Spleen (tissue), 11 donors: Measurements from ENCODE around the gene GPATCH2L. TPM values are rescaled to one million over a fixed set of nuclear protein-coding genes. Genes with fewer than 3 reads are reported as not detected.

Source experiments
- DNase-seq: peaks from one replicate; pipeline ENCODE4 v3.0.0-alpha.2; 2020
- H3K27ac ChIP-seq, 8 donors: fragments of 200-600 bp; sonication (generic) in 7 of 8; 1 replicate in 4 of 8; 2 replicates in 4 of 8; pipeline versions ENCODE4 v1.5.0 to v1.8.0; 2016 to 2021; ENCODE audit warnings: inconsistent platforms in 4 of 8, mild to moderate bottlenecking in 4 of 8, moderate library complexity in 1 of 8
- H3K27me3 ChIP-seq, 7 donors: fragments of 200-600 bp; sonication (generic) in 6 of 7; replicated peaks in 1 of 7; 1 replicate in 4 of 7; 2 replicates in 3 of 7; pipeline versions ENCODE4 v1.5.0 to v1.8.0; 2016 to 2021; ENCODE audit warnings: inconsistent platforms in 3 of 7, mild to moderate bottlenecking in 1 of 7
- H3K36me3 ChIP-seq, 6 donors: fragments of 200-600 bp; sonication (generic) in 5 of 6; 1 replicate in 4 of 6; 2 replicates in 2 of 6; pipeline versions ENCODE4 v1.5.0 to v1.8.0; 2016 to 2021; ENCODE audit warnings: inconsistent platforms in 2 of 6
- H3K4me1 ChIP-seq, 6 donors: fragments of 200-600 bp; sonication (generic) in 5 of 6; 1 replicate in 3 of 6; 2 replicates in 3 of 6; pipeline versions ENCODE4 v1.5.0 to v1.8.0; 2016 to 2021; ENCODE audit warnings: inconsistent platforms in 3 of 6
- H3K4me3 ChIP-seq, 8 donors: fragments of 200-600 bp; sonication (generic) in 7 of 8; 1 replicate in 4 of 8; 2 replicates in 4 of 8; pipeline versions ENCODE4 v1.5.0 to v1.8.0; 2016 to 2021; ENCODE audit warnings: inconsistent platforms in 4 of 8, mild to moderate bottlenecking in 4 of 8, moderate library complexity in 2 of 8
- H3K9me3 ChIP-seq, 8 donors: fragments of 200-600 bp; sonication (generic) in 7 of 8; 1 replicate in 4 of 8; 2 replicates in 4 of 8; pipeline versions ENCODE4 v1.5.0 to v1.8.0; 2016 to 2021; ENCODE audit warnings: inconsistent platforms in 4 of 8
- CTCF ChIP-seq, 11 experiments: fragments of 200-600 bp in 7 of 11; fragments of 450-650 bp in 4 of 11; sonication (generic) in 4 of 11; IDR thresholded peaks in 8 of 11; conservative IDR thresholded peaks in 3 of 11; 1 replicate in 7 of 11; 2 replicates in 4 of 11; pipeline versions ENCODE4 v1.4.0 to v1.8.0; 2016 to 2021; ENCODE audit warnings: antibody characterized with exemption in 11 of 11, inconsistent platforms in 4 of 11, mild to moderate bottlenecking in 1 of 11
- POLR2A ChIP-seq, 3 donors: fragments of 450-650 bp; IDR thresholded peaks; one replicate each; pipeline ENCODE4 v1.5.1; 2017; ENCODE audit warnings: antibody characterized with exemption in 3 of 3, mild to moderate bottlenecking in 1 of 3
- POLR2AphosphoS5 ChIP-seq, 3 donors: sonication (generic); formaldehyde crosslinking; IDR thresholded peaks; one replicate each; pipeline ENCODE4 v1.5.1; 2017; ENCODE audit warnings: antibody characterized with exemption in 3 of 3
- WGBS, 5 donors: extraction: QIAGEN DNeasy Blood & Tissue Kit in 3 of 5; methylation state at CpG; one replicate each; pipeline versions ENCODE4 v1.1.5 to v1.1.7; 2013 to 2018; 5-methylcytosine and 5-hydroxymethylcytosine counted together
- intact Hi-C: fragments of 100-400 bp; cut with DNase I; formaldehyde crosslinking; loops from one replicate; pipeline ENCODE4 v1.15.0; 2023; ENCODE audit warnings: low total_unique reads
- polyA plus RNA-seq, 3 donors: library from polyadenylated mRNA; stranded (reverse); fragments of 200-250 nt; gene quantifications; one replicate each; pipeline ENCODE4 v1.2.1, GENCODE V29; 2013
- total RNA-seq, 7 donors: library from RNA; depleted of rRNA in 3 of 7; stranded (reverse); fragments of >200 nt in 3 of 7; fragmentation: NEBNext Ultra II Directional in 4 of 7; extraction: Animal tissue kit (Norgen Biotek cat#: 25700) in 4 of 7; gene quantifications; one replicate each; pipeline versions ENCODE4 v1.1.0 to v1.2.1, GENCODE V29; 2016 to 2021
- donor health status: healthy with polysubstance abuse.
- donor health status: DM: no; HTN: no; CAD: no; lungs with moderate emphysema.
- donor health status: DM: no; HTN: no; CAD: no.
- donor health status: Bipolar disorder and iron deficiency.
- donor health status: healthy.
- donor health status: DM: no; HTN: no; CAD: no.
- donor health status: DM: yes; HTN: yes; CAD: no.

GPATCH2L gene
- total and polyA plus RNA-seq, 10 donors = 3.5 to 96.5 (median 59.2) TPM

- H3K4me3 ChIP-seq = no peak overlapping the region
- DNase-seq = no peak
- peaks cover 0 to 27% (median 12%) of the 10 kb centered on the region in 8 donors for H3K9me3 ChIP-seq
- no peaks in the 10 kb centered on the region for H3K27me3 ChIP-seq
- H3K27ac ChIP-seq = no peak overlapping the region
- intact Hi-C loops = no loop called here
- TF ChIP-seq POLR2AphosphoS5 (IDR thresholded peaks at IDR 0.05) (no peak), POLR2A (IDR thresholded peaks at IDR 0.05) (no peak), CTCF (IDR thresholded peaks at IDR 0.05 in 8 of 11, conservative IDR thresholded peaks at IDR 0.05 in 3 of 11) (no peak)
- H3K36me3 ChIP-seq = peaks cover 0 to 25% (median 0%) of the 10 kb centered on the region in 6 donors
- WGBS, 5 donors = 80 to 88% (median 86%) methylated on average over 10 of the region's 10 CpGs
- H3K4me1 ChIP-seq = no peaks in the 10 kb centered on the region
Measured at GRCh38 chr14:76228138-76228537, 76.4 kb downstream of the GPATCH2L start.

- H3K27me3 ChIP-seq = no peaks in the 10 kb centered on the region
- TF ChIP-seq CTCF (IDR thresholded peaks at IDR 0.05 in 8 of 11, conservative IDR thresholded peaks at IDR 0.05 in 3 of 11) (no peak), POLR2A (IDR thresholded peaks at IDR 0.05) (no peak), POLR2AphosphoS5 (IDR thresholded peaks at IDR 0.05) (no peak)
- 60 to 93% (median 71%) methylated on average over 3 to 4 of the region's 4 CpGs for WGBS, 5 donors
- no peak overlapping the region for H3K27ac ChIP-seq
- intact Hi-C loops = no loop called here
- H3K4me1 ChIP-seq = no peaks in the 10 kb centered on the region
- peaks cover 0 to 49% (median 0%) of the 10 kb centered on the region in 6 donors for H3K36me3 ChIP-seq
- H3K9me3 ChIP-seq = peaks cover 0 to 6% (median 0%) of the 10 kb centered on the region in 8 donors
- no peak for DNase-seq
- H3K4me3 ChIP-seq = no peak overlapping the region
Measured at GRCh38 chr14:76232800-76233199, 81.1 kb downstream of the GPATCH2L start.

GRCh38 chr14:76235628-76236027, 83.9 kb downstream of the GPATCH2L start:
- Histone ChIP-seq H3K9me3 (peaks cover 0 to 14% (median under 1%) of the 10 kb centered on the region in 8 donors), H3K4me3 (no peak overlapping the region), H3K36me3 (peaks cover 0 to 46% (median 0%) of the 10 kb centered on the region in 6 donors), H3K4me1 (no peaks in the 10 kb centered on the region), H3K27ac (no peak overlapping the region), H3K27me3 (no peaks in the 10 kb centered on the region)
- 89 to 95% (median 94%) methylated on average over 2 of the region's 2 CpGs for WGBS, 5 donors
- no peak for TF ChIP-seq POLR2A (IDR thresholded peaks at IDR 0.05)
- TF ChIP-seq POLR2AphosphoS5 (IDR thresholded peaks at IDR 0.05) = no peak
- no peak for TF ChIP-seq CTCF (IDR thresholded peaks at IDR 0.05 in 8 of 11, conservative IDR thresholded peaks at IDR 0.05 in 3 of 11)
- intact Hi-C loops = no loop called here
- no peak for DNase-seq

GRCh38 chr14:76236172-76237130, 84.7 kb downstream of the GPATCH2L start:
- H3K4me1 ChIP-seq = no peaks in the 10 kb centered on the region
- 72 to 81% (median 73%) methylated on average over 13 of the region's 13 CpGs for WGBS, 5 donors
- H3K4me3 ChIP-seq = no peak overlapping the region
- DNase-seq = no peak
- no peaks in the 10 kb centered on the region for H3K27me3 ChIP-seq
- TF ChIP-seq CTCF (IDR thresholded peaks at IDR 0.05 in 8 of 11, conservative IDR thresholded peaks at IDR 0.05 in 3 of 11) = no peak
- peaks cover 1 to 22% (median 8%) of the 10 kb centered on the region in 8 donors for H3K9me3 ChIP-seq
- intact Hi-C loops = no loop called here
- H3K27ac ChIP-seq = no peak overlapping the region
- peaks cover 0 to 46% (median 0%) of the 10 kb centered on the region in 6 donors for H3K36me3 ChIP-seq
